ENCODE measurements around the gene FAM120A.

DNA sequence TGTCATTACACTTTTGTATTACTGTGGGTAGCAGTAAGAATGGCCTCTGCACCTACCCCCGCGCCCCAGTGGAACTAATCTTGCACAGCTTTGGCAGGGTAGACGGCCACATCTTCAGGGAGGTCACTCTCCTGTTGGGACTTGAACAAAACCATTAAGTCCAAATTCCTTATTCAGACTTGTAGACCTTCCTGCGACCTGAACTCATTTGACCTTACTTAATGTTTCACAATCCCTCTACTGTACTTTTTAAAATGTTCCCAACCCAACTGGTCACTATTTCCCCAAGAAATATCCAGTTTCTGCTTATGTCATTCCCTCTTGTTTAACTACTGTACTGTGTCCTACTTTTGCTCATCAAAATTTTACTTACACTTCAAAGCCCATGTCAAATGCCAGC, 7.2 kb downstream of the FAM120A start:
- TF ChIP-seq POLR2AphosphoS5 (IDR thresholded peaks at IDR 0.05; ENCODE audit: low read depth, low read length), result no peak
- no peak for TF ChIP-seq POLR2A (IDR thresholded peaks at IDR 0.05; ENCODE audit: low read depth, low read length)

Data from GM12891 (cell line).